Stimulated activated CD4-positive, alpha-beta T cell treated with anti-CD3 and anti-CD28 coated beads, Interleukin-12 subunit alpha, Interleukin-12 subunit beta, amount 100 ng/mL, for 4 hours (primary cell): ENCODE measurements around the gene AKR1C3.
"Not testable (repeated sequence)": the region's sequence is repeated elsewhere in the genome, so short reads cannot be mapped to it uniquely, and the experiment has no call there.

ENCODE experiments used
- DNase-seq: peaks from one replicate; pipeline ENCODE4 v3.0.0-alpha.2; 2020

Gene AKR1C3

DNA sequence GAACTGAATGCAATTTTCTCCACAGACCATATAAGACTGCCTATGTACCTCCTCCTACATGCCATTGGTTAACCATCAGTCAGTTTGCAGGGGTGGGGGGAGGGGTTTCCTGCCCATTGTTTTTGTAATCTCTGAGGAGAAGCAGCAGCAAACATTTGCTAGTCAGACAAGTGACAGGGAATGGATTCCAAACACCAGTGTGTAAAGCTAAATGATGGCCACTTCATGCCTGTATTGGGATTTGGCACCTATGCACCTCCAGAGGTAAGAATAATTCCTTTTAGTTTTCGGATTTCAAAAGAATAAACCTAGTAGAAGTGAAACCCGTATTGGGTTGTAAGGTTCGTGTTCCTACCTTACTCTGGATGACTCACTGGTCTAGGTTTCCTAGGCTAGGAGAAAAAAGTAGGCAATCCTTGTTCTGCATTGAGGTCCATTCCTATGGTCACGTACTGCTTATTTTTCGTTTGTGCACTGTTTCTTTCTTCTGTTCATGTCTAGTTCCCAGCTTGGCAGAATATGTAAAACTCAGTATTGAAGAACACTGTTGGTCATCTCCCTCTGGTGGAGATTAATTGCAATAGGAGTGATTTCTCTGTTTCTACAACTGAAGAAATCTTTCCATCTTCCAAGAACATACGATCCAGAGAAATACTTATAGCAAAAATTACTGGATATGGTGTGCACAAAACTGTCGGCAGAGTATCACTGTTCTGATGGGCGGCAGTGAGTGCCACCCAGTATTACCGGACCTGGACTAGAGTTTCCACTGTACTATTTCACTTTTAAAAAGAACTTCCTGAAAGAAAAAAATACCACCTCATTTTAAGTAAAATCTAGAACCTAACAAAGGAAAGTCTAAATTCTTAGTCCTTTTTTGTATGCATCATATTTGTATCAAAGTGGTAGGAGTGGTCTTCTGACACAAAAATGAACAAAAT lies at the start of gene AKR1C3:
Gene AKR1C3 (plus strand): TSS at position 150 of the 941 bp plus-strand sequence. CDS start 31 bp downstream, at position 181.
- no peak for DNase-seq

DNA sequence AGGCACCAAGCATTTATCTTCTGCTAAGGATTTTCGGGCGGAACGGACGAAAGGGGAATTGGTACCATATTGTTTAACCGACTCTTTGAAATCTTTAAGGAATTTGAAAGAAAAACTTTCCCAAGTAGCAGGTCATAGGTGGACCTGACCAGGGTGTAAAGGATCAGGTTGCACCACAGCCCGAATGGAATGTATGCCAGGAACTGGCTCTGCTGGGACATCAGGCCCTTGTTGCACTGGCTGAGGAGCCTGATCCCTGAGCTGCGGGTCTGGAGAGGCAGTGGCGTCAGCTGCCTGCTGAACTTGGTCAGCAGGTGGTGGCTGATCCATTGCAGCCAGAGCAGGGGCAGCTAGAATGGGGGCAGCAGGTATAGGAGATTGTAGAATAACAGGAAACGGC lies 49.1 kb upstream of the AKR1C3 start:
- DNase-seq: no peak

DNA sequence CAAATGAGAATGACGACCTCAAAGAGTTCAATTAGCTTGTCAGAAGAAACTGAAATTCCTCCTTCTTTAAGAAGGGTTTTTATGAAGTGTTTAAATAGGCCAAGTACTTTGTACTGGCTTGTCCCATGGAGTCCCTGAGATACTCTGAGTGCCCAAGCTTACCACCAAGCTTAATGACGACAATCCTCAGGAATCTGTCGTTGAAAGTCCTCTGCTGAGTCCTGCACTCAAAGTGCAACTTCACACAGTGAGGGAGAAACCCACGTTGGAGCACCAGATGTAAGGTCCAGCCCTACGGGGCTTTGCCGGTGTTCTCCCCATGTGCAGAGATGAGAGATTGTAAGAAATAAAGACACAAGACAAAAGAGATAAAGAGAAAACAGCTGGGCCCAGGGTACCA lies 47.8 kb upstream of the AKR1C3 start:
- DNase-seq: no peak

DNA sequence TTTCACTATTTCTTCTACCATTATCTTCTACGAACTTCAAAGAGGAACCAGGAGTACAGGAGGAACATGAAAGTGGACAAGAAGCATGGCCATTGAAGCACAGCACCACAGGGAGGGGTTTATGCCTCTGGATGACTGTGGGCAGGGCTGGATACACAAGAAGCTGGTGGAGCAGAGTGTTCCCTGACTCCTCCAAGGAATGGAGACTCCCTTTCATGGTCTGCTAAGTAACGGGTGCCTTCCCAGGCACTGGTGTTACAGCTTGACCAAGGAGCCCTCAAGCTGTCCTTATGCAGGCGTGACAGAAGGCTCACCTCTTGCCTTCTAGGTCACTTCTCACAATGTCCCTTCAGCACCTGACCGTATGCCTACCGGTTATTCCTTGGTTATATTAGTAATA lies 47.2 kb upstream of the AKR1C3 start:
- not testable (repeated sequence) for DNase-seq

DNA sequence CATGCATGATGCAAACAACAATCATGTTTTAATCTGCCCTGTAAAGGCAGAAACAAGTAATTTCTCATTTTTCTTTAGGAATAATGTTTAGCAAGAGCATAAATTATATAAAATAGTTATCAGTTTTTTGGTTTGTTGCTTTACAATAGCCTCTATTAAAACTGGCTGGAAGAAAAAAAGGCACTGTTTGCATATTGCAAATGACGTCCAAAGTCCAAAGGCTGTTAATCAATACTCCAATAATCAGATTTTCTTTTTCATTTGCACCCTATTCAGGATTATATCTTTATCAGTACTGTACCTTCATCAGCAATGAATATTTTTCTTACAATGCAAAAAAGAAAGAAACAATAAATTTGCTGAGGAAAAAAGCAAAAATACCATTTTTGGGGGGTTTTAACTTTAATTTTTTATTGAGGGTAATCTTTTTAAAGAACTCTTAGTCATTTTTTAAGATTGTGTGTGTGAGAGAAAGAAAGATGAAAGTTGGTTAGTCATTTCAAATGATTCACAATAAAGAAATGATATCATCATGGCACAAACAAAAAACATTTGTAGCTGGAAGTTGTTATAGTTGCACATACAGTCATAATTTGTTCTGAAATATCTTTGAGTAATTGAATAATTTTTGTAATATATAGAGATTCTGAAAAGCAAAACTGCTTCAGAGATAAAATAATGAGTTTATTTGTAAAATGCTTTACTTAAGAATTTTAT lies 46.1 kb upstream of the AKR1C3 start:
- DNase-seq: no peak

DNA sequence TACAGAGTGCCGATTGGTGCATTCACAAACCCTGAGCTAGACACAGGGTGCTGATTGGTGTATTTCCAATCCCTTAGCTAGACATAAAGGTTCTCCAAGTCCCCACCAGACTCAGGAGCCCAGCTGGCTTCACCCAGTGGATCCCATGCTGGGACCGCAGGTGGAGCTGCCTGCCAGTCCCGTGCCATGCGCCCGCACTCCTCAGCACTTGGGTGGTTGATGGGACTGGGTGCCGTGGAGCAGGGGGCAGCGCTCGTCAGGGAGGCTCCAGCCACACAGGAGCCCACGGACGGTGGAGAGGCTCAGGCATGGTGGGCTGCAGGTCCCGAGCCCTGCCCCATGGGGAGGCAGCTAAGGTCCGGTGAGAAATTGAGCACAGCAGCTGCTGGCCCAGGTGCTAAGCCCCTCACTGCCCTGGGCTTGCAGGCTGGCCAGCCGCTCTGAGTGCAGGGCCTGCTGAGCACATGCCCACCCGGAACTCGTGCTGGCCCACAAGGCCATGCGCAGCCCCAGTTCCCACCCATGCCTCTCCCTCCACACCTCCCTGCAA lies 41.2 kb upstream of the AKR1C3 start:
- not testable (repeated sequence) for DNase-seq

DNA sequence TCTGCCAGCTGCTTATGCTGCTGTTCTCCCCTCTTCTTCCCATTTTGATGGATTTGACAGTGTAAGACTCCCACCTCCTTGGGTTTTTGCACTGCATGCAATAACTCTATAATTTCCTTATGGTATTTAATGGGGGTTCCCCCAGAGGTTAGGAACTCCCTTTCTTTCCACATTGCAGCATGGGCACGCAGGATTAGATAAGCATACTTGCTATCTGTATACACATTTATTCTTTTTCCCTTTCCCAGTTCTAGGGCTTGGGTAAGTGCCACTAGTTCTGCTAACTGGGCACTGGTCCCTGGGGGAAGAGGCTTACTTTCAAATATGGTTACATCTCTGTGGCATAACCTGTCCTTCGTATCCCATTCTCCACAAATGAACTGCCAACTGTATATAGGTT lies 39.4 kb upstream of the AKR1C3 start:
- not testable (repeated sequence) for DNase-seq

DNA sequence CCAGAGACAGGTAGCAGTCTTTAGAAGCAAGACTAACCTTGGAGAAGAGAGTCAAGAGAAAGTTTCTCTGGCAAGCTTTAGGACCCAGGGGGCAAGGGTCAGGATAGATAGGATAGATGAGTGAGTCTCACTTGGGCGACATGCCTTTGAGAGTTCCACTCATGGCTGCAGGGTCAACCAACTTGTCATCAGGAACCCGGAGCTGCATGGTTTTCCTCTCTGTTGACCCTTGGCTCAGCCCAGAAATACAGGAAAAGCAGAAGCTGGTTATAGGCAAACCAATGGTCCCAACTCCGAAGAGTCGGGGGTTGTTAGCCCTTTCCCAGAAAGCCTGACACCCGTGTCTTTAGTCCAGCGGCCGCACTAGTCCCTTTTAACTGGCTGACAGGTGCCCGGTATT lies 34.9 kb upstream of the AKR1C3 start:
- not testable (repeated sequence) for DNase-seq

DNA sequence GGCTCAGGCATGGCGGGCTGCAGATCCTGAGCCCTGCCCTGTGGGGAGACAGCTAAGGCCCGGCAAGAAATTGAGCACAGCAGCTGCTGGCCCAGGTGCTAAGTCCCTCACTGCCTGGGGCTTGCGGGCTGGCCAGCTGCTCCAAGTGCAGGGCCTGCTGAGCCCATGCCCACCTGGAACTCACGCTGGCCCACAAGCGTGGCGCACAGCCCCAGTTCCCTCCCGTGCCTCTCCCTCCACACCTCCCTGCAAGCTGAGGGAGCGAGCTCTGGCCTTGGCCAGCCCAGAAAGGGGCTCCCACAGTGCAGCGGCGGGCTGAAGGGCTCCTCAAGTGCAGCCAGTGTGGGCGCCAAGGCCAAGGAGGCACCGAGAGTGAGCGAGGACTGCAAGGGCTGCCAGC lies 33.4 kb upstream of the AKR1C3 start:
- not testable (repeated sequence) for DNase-seq

DNA sequence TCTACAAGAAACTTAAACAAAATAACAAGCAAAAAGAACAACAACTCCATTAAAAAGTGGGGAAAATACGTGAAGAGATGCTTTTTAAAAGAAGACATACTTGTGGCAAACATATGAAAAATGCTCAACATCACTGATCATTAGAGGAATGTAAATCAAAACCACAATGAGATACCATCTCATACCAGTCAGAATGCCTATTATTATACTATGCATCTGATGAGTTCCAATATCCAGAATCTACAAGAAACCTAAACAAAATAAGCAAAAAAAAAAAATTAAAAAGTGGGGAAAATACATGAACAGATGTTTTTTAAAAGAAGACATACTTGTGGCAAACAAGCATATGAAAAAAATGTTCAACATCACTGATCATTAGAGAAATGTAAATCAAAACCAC lies 29.6 kb upstream of the AKR1C3 start:
- no peak for DNase-seq

DNA sequence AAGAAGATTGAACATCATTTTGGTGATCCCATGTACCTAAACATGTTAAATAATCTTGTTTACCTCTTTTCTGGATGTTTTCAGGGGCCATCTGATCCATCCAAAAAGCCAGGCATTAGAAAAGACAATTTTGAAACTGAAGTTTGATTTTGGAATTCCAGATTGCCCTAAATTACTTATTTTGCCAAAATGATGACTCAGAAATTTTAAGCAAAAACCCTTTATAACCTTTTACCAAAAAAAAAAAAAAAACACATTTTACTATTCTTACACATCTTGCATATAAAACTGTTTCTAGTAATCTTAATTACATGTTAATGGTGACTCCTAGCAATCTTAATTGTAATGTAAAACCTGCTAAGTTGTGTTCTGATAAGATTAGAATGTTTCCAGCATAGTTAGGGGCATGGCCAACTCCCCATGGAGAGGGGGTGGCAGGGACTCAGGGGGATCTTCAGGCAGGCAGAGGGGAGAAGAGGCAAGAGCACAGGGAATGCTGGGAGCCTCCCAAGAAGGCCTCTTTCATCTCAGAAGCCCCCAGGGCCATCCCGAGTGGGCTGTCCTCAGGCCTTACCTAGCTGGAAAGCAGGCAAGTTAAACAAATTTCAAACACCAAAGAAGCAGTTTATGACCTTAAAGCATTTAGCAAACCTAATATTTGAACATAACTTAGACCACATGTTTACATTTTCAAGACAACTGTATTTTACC lies 25.8 kb upstream of the AKR1C3 start:
- DNase-seq: no peak

DNA sequence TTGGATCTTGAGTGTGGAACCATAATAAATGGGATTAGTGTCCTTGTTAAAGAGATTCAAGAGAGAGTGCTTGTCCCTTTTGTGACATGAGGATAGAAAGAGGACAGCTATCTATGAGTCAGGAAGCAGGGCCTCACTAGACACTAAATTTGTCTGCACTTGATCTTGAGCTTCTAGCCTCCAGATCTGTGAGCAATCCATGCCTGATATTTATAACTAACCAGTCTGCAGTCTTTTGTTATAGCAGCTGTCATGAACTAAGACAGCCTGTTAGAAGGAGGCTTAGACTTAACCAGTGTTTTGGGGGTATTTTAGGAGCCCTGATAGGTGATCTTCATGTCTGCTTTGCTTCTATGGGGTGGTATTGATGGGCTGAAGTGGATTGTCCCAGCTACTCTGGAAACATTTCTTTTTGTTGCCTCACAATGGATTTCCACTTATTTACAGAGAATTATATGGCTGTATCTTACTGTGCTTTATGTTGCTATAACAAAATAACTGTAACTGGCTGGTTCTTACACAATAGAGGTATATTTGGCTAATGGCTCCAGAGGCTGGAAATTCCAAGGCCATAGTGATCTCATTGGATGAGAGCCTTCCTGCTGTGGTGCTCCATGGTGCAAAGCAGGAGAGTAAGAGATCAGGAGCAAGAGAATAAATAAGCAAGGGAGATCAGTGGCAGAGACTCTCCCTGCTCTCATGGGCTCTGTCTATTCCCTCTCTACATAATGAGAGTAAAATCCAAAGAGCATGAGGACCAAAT lies 23.4 kb upstream of the AKR1C3 start:
- no peak for DNase-seq

DNA sequence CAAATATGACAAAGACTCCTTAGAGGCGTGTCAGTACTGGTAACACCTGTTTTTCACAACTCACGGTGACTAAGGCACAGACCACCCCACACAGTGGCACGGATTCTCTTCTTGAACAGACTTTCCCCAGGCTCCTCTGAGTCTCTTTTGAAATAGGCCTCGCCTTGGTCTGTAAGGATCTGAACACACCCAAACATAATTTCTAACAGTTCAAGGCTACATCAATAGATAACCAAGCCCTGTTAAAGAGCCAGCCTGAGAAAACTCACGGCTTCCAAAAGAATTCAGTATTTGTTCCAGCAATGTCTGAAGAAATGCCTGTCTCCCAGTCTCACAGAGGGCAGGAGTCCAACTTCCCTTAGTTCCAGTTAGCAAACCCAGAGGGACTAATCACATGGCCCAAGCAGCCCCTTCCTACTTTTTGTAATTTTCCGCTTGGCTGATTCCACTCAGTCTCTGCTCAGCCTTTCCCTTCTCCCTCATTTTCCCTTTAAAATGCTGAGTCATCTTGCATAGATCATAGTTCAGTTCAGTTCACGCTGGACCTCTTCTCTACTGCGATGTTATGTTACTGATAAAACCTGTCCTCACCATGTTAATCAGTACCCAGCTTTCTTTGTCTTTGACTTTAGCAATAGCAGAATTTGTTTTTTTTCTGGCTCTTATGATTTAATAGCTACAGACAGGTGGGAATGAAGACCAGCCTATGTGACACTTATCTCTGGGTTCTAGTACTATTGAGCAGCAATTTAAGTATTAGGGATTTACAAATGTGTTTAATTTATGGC lies 22.6 kb upstream of the AKR1C3 start:
- DNase-seq: no peak

DNA sequence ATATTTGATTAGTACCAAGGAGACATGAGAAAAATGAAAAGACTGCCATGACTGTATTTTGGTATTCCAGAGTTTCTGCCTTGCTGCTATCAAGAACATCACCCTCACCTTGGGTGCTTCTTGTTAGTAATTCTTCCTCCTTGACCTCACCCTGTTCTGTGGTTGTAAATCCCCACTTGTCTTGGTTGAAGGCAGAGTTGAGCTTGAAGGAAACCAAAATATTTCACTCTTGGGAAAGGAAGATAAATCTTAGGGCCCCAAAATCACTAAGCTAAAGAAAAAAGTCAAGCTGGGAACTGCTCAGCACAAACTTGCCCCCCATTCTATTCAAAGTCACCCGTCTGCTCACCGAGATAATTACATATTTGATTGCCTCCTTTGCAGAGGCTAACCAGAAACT lies 20.6 kb upstream of the AKR1C3 start:
- no peak for DNase-seq

DNA sequence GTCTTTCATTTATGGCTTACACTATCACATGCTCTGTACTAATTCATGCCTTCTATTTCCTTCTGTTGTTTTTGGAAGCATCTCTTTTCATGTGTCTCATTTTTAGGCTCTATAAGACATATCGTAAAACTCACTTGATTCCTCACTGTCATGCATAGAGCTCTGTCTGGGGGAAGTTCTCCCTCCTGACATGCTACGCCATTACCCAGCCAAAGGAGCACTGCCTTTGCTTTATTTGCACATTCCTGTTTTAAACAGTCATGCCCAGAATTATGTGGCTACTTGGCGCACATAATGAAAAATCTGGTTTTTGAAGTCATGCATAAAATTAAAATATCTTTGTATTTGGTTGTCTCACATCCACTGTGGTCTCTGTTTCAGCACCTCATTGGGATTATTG lies 17.6 kb upstream of the AKR1C3 start:
- no peak for DNase-seq

DNA sequence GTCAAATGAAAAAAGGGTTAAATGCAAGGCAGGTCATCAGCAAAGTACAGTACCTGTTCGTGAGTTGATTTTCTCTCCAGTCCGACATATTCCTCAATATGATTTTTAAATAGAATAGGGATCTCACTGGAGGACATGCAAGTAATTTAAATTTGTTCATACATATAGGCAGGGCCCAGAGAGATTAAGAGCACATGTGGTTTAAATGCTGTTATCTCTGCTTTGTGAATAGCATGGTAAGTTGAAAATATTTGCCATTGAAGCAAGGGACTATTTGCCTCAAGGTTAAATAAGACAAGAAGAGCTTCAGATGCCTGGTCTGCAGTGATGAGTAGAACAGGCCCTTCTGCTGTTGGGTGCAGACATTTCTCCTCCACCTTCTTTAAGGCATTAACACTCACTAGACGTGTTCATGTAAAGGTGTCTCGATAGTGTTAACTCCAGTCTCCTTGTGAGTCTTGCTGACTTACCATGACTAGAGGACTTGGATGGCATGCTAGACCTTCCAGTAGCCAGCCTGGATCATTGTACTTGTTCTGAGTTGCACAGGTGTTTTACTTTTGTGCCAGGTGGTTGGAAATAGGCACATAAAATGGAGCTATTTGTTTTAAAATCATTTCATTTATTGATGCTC lies 15.6 kb upstream of the AKR1C3 start:
- DNase-seq: no peak

DNA sequence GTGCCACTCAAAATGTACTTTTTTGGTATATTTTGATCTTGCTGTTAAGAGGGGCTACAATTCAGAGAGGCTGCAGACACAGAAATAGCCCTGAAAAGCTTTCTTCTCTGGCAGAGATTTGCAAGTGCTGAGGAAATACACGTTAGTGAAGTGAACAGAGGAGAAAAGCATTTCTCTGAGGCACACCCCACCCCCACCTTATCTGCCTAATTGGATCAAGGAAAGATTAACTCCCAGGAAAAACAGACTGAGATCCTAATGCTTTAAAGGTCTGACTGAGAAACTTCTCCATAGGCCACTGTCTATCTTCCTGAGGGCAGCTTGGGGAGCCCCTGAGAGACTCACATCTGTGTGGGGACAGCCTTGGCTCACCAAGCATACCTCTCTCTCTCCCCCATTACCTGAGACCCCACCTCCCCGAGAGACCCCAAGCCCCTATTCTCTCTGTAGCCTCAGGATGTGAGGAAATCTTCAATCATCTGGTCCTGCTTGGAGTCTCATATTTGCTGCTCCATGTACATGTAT lies 14.8 kb upstream of the AKR1C3 start:
- no peak for DNase-seq

DNA sequence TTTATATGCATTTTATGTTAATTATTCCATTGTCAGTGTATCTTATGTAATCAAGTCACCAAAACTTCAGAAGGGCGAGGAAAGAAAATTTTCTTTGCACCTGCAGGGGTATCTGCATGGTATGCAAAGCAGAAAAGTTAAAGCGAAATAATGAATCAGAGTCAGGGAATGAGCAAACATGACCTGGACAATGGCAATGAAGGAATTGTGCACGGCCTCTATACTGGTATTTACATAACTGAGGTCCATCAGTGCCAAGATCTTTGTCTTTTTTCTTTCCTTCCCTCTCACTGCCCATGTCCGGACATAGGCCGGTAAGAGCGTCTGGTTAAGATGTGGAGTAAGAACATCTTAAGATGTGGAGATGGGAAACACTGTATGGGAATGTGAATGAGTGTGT lies 14.4 kb upstream of the AKR1C3 start:
- DNase-seq: no peak

DNA sequence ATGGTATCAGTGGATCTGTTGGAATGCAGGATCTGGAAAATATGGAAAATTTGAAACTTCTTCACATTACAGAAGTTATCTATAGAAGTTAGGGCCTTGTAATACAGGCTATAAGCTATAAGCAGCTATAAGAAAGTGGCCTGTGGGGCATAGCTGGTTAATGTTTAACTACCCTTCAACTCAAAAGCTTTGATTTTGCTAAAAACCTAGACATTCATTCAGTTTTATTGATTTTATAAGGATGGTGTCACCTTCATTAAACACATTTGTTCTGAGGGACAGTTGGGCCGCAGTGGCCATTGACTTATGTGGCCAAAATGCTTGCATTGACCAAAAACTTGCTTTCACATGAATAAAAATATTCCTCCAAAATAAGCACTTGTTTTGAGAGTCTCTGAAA lies 13.1 kb upstream of the AKR1C3 start:
- no peak for DNase-seq

DNA sequence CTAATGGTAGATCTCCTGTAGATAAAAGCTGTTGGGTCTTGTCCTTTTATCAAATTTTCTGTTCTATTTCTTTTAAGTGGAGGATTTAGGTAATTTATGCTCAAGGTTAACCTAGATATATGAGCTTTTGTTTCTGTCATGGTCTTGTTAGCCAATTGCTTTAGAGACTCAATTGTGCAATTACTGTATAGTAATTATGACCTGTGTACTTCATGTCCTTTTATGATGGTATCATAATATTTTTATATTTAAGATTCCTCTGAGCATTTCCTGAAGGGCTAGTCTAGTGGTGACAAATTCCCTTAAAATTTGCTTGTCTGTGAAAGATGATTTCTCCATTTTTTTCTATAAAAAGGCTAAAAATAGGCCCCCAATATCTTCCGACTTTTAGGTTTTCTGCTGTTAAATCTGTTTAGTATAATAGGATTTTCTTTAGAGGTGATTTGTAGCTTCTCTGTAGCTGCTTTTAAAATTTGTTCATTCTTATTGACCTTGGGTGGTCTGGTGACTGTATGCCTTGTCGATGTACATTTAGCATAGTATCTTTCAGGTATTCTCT lies 5.4 kb upstream of the AKR1C3 start:
- no peak for DNase-seq
